HepG2 (cell line): ENCODE measurements around the gene MAP3K9. TPM values are rescaled to one million over a fixed set of nuclear protein-coding genes. Genes with fewer than 3 reads are reported as not detected.

Experiments used
- ARID3A ChIP-seq: IDR thresholded peaks from 2 replicates; pipeline ENCODE4 v1.6.1; 2012; ENCODE audit warnings: low read depth, low read length, improper control_type of control experiment
- ESRRA ChIP-seq: sonication (generic); formaldehyde crosslinking; IDR thresholded peaks from 2 replicates; pipeline ENCODE4 v1.5.1; 2020; ENCODE audit warnings: mild to moderate bottlenecking, low read depth, missing genetic modification reagents
- HDAC2 ChIP-seq: sonication (generic); formaldehyde crosslinking; IDR thresholded peaks from 2 replicates; pipeline ENCODE4 v1.4.0; 2020; ENCODE audit warnings: missing genetic modification reagents
- JDP2 ChIP-seq: sonication (generic); formaldehyde crosslinking; IDR thresholded peaks from 2 replicates; pipeline ENCODE4 v1.8.1; 2022; ENCODE audit warnings: missing genetic modification reagents, borderline replicate concordance
- KLF11 ChIP-seq: IDR thresholded peaks from 2 replicates; pipeline ENCODE4 v1.6.1; 2016; ENCODE audit warnings: missing compliant biosample characterization
- MEIS1 ChIP-seq: sonication (generic); formaldehyde crosslinking; IDR thresholded peaks from 2 replicates; pipeline ENCODE4 v1.9.0; 2021; ENCODE audit warnings: mild to moderate bottlenecking, missing genetic modification reagents, moderate library complexity, borderline replicate concordance
- PAXIP1 ChIP-seq: sonication (generic); formaldehyde crosslinking; conservative IDR thresholded peaks from 2 replicates; pipeline ENCODE4 v1.4.0; 2020; ENCODE audit warnings: mild to moderate bottlenecking, missing genetic modification reagents, moderate library complexity
- PHF21A ChIP-seq: sonication (generic); formaldehyde crosslinking; IDR thresholded peaks from 2 replicates; pipeline ENCODE4 v1.5.0; 2020; ENCODE audit warnings: mild to moderate bottlenecking, missing genetic modification reagents
- SETDB1 ChIP-seq: sonication (generic); formaldehyde crosslinking; IDR thresholded peaks from 2 replicates; pipeline ENCODE4 v1.5.1; 2020; ENCODE audit warnings: missing genetic modification reagents, mild to moderate bottlenecking, borderline replicate concordance
- SIN3A ChIP-seq: IDR thresholded peaks from 2 replicates; pipeline ENCODE4 v1.6.1; 2011; ENCODE audit warnings: low read depth, mild to moderate bottlenecking, control low read depth, low read length, borderline replicate concordance
- SOX5 ChIP-seq: IDR thresholded peaks from 2 replicates; pipeline ENCODE4 v1.6.1; 2016; ENCODE audit warnings: borderline replicate concordance
- TARDBP ChIP-seq: sonication (generic); formaldehyde crosslinking; IDR thresholded peaks from 2 replicates; pipeline ENCODE4 v1.8.0; 2022; ENCODE audit warnings: mild to moderate bottlenecking, missing genetic modification reagents
- TCF12 ChIP-seq, 2 experiments: fragments of 450-650 bp in 1 of 2; sonication (generic) in 1 of 2; formaldehyde crosslinking in 1 of 2; IDR thresholded peaks; 2 replicates each; pipeline versions ENCODE4 v1.6.1 to v1.8.0; 2017 to 2022; ENCODE audit warnings: antibody characterized with exemption in 1 of 2, mild to moderate bottlenecking in 1 of 2, missing genetic modification reagents in 1 of 2, moderate library complexity in 1 of 2
- THRA ChIP-seq: sonication (generic); formaldehyde crosslinking; IDR thresholded peaks from 2 replicates; pipeline ENCODE4 v1.4.0; 2020; ENCODE audit warnings: missing genetic modification reagents, borderline replicate concordance
- ZNF576 ChIP-seq: sonication (generic); formaldehyde crosslinking; IDR thresholded peaks from 2 replicates; pipeline ENCODE4 v1.4.0; 2020; ENCODE audit warnings: mild to moderate bottlenecking, missing genetic modification reagents
- ZNF614 ChIP-seq: IDR thresholded peaks from 2 replicates; pipeline ENCODE4 v1.6.1; 2018; ENCODE audit warnings: missing biosample characterization, missing genetic modification reagents, inconsistent platforms, borderline replicate concordance
- ZNF687 ChIP-seq: sonication (generic); formaldehyde crosslinking; IDR thresholded peaks from 2 replicates; pipeline ENCODE4 v1.5.1; 2020; ENCODE audit warnings: mild to moderate bottlenecking, missing genetic modification reagents, moderate library complexity
- ZNF709 ChIP-seq: sonication (generic); formaldehyde crosslinking; IDR thresholded peaks from 2 replicates; pipeline ENCODE4 v1.5.0; 2020; ENCODE audit warnings: mild to moderate bottlenecking, missing genetic modification reagents
- ZNF788 ChIP-seq: sonication (generic); formaldehyde crosslinking; IDR thresholded peaks from 2 replicates; pipeline ENCODE4 v1.5.0; 2020; ENCODE audit warnings: mild to moderate bottlenecking, missing genetic modification reagents, borderline replicate concordance
- polyA plus RNA-seq, 8 experiments: library from polyadenylated mRNA; depleted of rRNA in 3 of 8; stranded (reverse) in 7 of 8; unstranded in 1 of 8; fragments of >200 nt; fragmentation: Illumina TruSeq in 4 of 8; extraction: Trizol in 4 of 8; gene quantifications; 2 replicates each; pipeline versions ENCODE4 v1.2.1 to v1.2.3, GENCODE V29; 2011 to 2016; ENCODE audit warnings: low read depth in 4 of 8, missing spikeins in 1 of 8, mixed read lengths in 1 of 8; ENCODE audit not compliant: insufficient read depth in 1 of 8
- total RNA-seq, 5 experiments: library from RNA; depleted of rRNA; stranded (reverse); fragments of >200 nt; fragmentation: Illumina TruSeq; extraction: Trizol; gene quantifications; 2 replicates each; pipeline ENCODE4 v1.2.3, GENCODE V29; 2016; ENCODE audit warnings: low read depth in 1 of 5

Gene MAP3K9
- total and polyA plus RNA-seq, 2 of the 13 experiments (the other 11 are each of a cell fraction or from before 2014, with no cell fraction given): 4.3 to 4.5 TPM

- TF ChIP-seq THRA: peak; percentile 74; the same call in 1 of the 2 replicates
- TF ChIP-seq SETDB1 (CRISPR knock-in tag): no peak
- no peak for TF ChIP-seq KLF11 (CRISPR knock-in tag)
- TF ChIP-seq ZNF576 (CRISPR knock-in tag): no peak
- peak; percentile 90 for TF ChIP-seq PAXIP1 (CRISPR knock-in tag)
- TF ChIP-seq ZNF614 (CRISPR knock-in tag): peak; percentile 27; the same call in 1 of the 2 replicates
- no peak for TF ChIP-seq TCF12 (IDR thresholded peaks at IDR 0.05)
- TF ChIP-seq TCF12 (CRISPR knock-in tag; IDR thresholded peaks at IDR 0.05): no peak
- TF ChIP-seq MEIS1: no peak
- TF ChIP-seq HDAC2 (CRISPR knock-in tag): peak; percentile 35
- TF ChIP-seq PHF21A (CRISPR knock-in tag): peak; percentile 68
- TF ChIP-seq SIN3A: no peak
- TF ChIP-seq ZNF709 (CRISPR knock-in tag): no peak
- no peak for TF ChIP-seq ZNF687 (CRISPR knock-in tag)
- TF ChIP-seq TARDBP: peak; percentile 39; the same call in 1 of the 2 replicates
- TF ChIP-seq ZNF788 (CRISPR knock-in tag): no peak; the same call in 1 of the 2 replicates
- TF ChIP-seq JDP2 (CRISPR knock-in tag): no peak
- TF ChIP-seq SOX5 (CRISPR knock-in tag): peak; percentile 62; the same call in 1 of the 2 replicates
- TF ChIP-seq ESRRA (CRISPR knock-in tag): peak; percentile 51; the same call in 1 of the 2 replicates
- TF ChIP-seq ARID3A: no peak
Observed at GRCh38 chr14:70753518-70753953, 55.8 kb downstream of the MAP3K9 start (continued).
